Gastrocnemius medialis (tissue), 4 donors: Measurements from ENCODE around the gene LRFN5.

Experiments
- CTCF ChIP-seq, 5 experiments: fragments of 450-650 bp in 3 of 5; fragments of 200-600 bp in 2 of 5; sonication (generic) in 2 of 5; IDR thresholded peaks in 4 of 5; conservative IDR thresholded peaks in 1 of 5; 1 replicate in 4 of 5; 2 replicates in 1 of 5; pipeline ENCODE4 v1.5.1; 2016 to 2019; ENCODE audit warnings: antibody characterized with exemption in 5 of 5, mild to moderate bottlenecking in 3 of 5, moderate library complexity in 3 of 5
- POLR2A ChIP-seq, 2 donors: fragments of 450-650 bp; IDR thresholded peaks; one replicate each; pipeline ENCODE4 v1.6.1; 2017; ENCODE audit warnings: antibody characterized with exemption in 2 of 2, mild to moderate bottlenecking in 2 of 2, moderate library complexity in 2 of 2

DNA sequence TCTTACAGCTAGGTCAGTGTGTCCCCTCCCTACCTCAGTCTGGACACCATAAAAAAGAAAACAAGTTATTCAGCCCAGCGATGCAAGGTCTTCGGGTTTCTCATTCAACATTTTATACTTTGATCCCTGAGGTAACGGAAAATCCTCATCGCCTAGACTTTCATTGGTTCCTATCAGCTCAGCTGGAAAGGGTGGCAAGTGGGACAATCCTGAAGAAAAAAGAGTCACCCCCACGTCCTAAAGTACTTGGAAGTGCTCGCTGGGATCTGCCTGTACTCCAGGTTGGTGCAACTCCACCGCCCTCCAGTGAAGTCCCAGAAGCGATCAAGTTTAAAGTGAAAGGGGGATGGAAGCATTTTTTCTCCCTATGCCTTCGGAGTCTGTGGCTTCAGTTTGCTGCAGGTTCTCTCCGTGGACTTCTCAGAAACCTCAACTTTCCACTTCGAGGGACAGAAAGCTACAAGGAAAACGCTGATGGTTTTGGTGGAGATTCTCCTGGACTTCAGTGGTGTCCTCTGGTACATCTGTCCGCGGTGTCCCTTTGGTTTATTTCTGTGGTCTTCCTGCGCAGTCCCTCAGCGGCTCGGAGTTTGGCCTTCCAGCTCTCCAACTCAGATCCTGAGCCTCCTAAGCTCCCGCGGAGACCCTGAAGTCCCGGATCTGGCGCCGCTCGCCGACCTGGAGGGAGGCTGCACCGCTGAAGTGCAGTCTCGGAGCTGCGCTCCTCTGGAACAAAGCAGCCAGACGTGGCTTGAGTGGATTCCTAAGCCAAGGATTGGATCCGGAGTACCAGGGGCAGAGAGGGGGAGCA, 1.8 kb upstream of the LRFN5 start:
- TF ChIP-seq CTCF (IDR thresholded peaks at IDR 0.05 in 4 of 5, conservative IDR thresholded peaks at IDR 0.05 in 1 of 5) (no peak), POLR2A (IDR thresholded peaks at IDR 0.05) (no peak)
